Measurements from ENCODE around the gene TTLL7.

TTLL7 gene

GRCh38 chr1:83872515-83872914, 126.4 kb downstream of the TTLL7 start:
- Histone ChIP-seq H3K4me3 (replicated peaks; ENCODE audit: low read depth, low read length) (no peak overlapping the region), H3K36me3 (ENCODE audit: control insufficient read depth, insufficient read depth, low read length) (no peaks in the 10 kb centered on the region), H3K27me3 (replicated peaks; ENCODE audit: control insufficient read depth, insufficient read depth, low read length) (no peaks in the 10 kb centered on the region)
- no peak for TF ChIP-seq CTCF (IDR thresholded peaks at IDR 0.05; ENCODE audit: insufficient read depth, low read length, poor library complexity, severe bottlenecking)
- no peak for DNase-seq (ENCODE audit: extremely low read depth, insufficient read length)

GRCh38 chr1:83864991-83865390, 133.9 kb downstream of the TTLL7 start:
- Histone ChIP-seq H3K4me3 (replicated peaks; ENCODE audit: low read depth, low read length) (no peak overlapping the region), H3K36me3 (ENCODE audit: control insufficient read depth, insufficient read depth, low read length) (no peaks in the 10 kb centered on the region), H3K27me3 (replicated peaks; ENCODE audit: control insufficient read depth, insufficient read depth, low read length) (no peaks in the 10 kb centered on the region)
- no peak for TF ChIP-seq CTCF (IDR thresholded peaks at IDR 0.05; ENCODE audit: insufficient read depth, low read length, poor library complexity, severe bottlenecking)
- DNase-seq (ENCODE audit: extremely low read depth, insufficient read length): no peak

- peak; percentile 74 for DNase-seq (ENCODE audit: extremely low read depth, insufficient read length)
- H3K27me3 ChIP-seq (replicated peaks; ENCODE audit: control insufficient read depth, insufficient read depth, low read length): no peaks in the 10 kb centered on the region
- H3K4me3 ChIP-seq (replicated peaks; ENCODE audit: low read depth, low read length): peak overlapping the region; percentile 66
- peak; percentile 84 for TF ChIP-seq CTCF (IDR thresholded peaks at IDR 0.05; ENCODE audit: insufficient read depth, low read length, poor library complexity, severe bottlenecking)
- no peaks in the 10 kb centered on the region for H3K36me3 ChIP-seq (ENCODE audit: control insufficient read depth, insufficient read depth, low read length)
Measured at GRCh38 chr1:83860490-83861221, 138.3 kb downstream of the TTLL7 start.

GRCh38 chr1:83857716-83858115, 141.2 kb downstream of the TTLL7 start:
- no peak for TF ChIP-seq CTCF (IDR thresholded peaks at IDR 0.05; ENCODE audit: insufficient read depth, low read length, poor library complexity, severe bottlenecking)

GRCh38 chr1:83857103-83857502, 141.8 kb downstream of the TTLL7 start:
- Histone ChIP-seq H3K36me3 (ENCODE audit: control insufficient read depth, insufficient read depth, low read length) (no peaks in the 10 kb centered on the region), H3K4me3 (replicated peaks; ENCODE audit: low read depth, low read length) (no peak overlapping the region), H3K27me3 (replicated peaks; ENCODE audit: control insufficient read depth, insufficient read depth, low read length) (no peaks in the 10 kb centered on the region)
- TF ChIP-seq CTCF (IDR thresholded peaks at IDR 0.05; ENCODE audit: insufficient read depth, low read length, poor library complexity, severe bottlenecking): peak; percentile 6
- DNase-seq (ENCODE audit: extremely low read depth, insufficient read length): no peak

More at GRCh38 chr1:83857716-83858115, 141.2 kb downstream of the TTLL7 start:
- H3K4me3 ChIP-seq (replicated peaks; ENCODE audit: low read depth, low read length): no peak overlapping the region
- H3K27me3 ChIP-seq (replicated peaks; ENCODE audit: control insufficient read depth, insufficient read depth, low read length): no peaks in the 10 kb centered on the region
- no peak for DNase-seq (ENCODE audit: extremely low read depth, insufficient read length)
- no peaks in the 10 kb centered on the region for H3K36me3 ChIP-seq (ENCODE audit: control insufficient read depth, insufficient read depth, low read length)
